K562 (cell line): ENCODE results near the gene CDC42BPB. TPM values are rescaled to one million over a fixed set of nuclear protein-coding genes. Genes with fewer than 3 reads are reported as not detected.
A peak's percentile ranks its signal among the peaks of the same experiment; 100 is the strongest.

ENCODE experiments used
- ATAC-seq: fragments of 200-7000 bp; cut with Tn5 transposase; 3 replicates; pipeline ENCODE4 v1.9.1; 2020; ENCODE audit warnings: moderate library complexity
- BruUV-seq: library from RNA; stranded (reverse); fragments of 400-500 nt; replicated peaks from 2 replicates; lab custom pipeline; 2021; lab: Mats Ljungman, UMichigan
- CTCF ChIA-PET: fragments of 300-600 bp; formaldehyde crosslinking; extraction: SDS; loops from one replicate; lab custom pipeline; 2021; ENCODE audit warnings: low intra/inter-chr PET ratio; lab: Yijun Ruan, JAX
- POLR2A ChIA-PET: fragments of 300-600, 350-650 bp; sonication (Branson Sonifier 250); formaldehyde crosslinking; extraction: SDS; loops from one replicate; lab custom pipeline; 2021; ENCODE audit warnings: antibody characterized with exemption, inconsistent platforms; lab: Yijun Ruan, JAX
- DNase-seq, 4 experiments: peaks; one replicate each; pipeline versions ENCODE4 v3.0.0 to v3.0.0-alpha.2; 2011 to 2018; ENCODE audit warnings: low spot score in 3 of 4, mixed read lengths in 3 of 4; ENCODE audit errors: extremely low read depth in 1 of 4
- FAIRE-seq: peaks from 2 replicates; lab custom pipeline; 2011; peaks lifted over from hg19 to GRCh38; lab: Jason Lieb, UNC
- H2AFZ ChIP-seq: 2 replicates; pipeline ENCODE4 v1.6.0; 2011; ENCODE audit warnings: low read depth, low read length, control low read depth, inconsistent platforms
- H3K27ac ChIP-seq: fragments of 200-600 bp; 3 replicates; pipeline ENCODE4 v1.8.0; 2011; ENCODE audit warnings: low read depth, mild to moderate bottlenecking, control low read depth, inconsistent platforms, low read length, moderate library complexity, mixed read lengths; ENCODE audit errors: extremely low read depth
- H3K27me3 ChIP-seq, 2 experiments: fragments of 300-600 bp in 1 of 2; 2 replicates in 1 of 2; 3 replicates in 1 of 2; pipeline versions ENCODE4 v1.6.0 to v1.8.0; 2011; ENCODE audit warnings: inconsistent platforms in 2 of 2, low read length in 2 of 2, mild to moderate bottlenecking in 1 of 2, mixed read lengths in 1 of 2, moderate library complexity in 1 of 2; ENCODE audit not compliant: control insufficient read depth in 2 of 2, insufficient read depth in 2 of 2
- H3K36me3 ChIP-seq: fragments of 300-600 bp; 3 replicates; pipeline ENCODE4 v1.8.0; 2011; ENCODE audit warnings: mild to moderate bottlenecking, low read length, inconsistent platforms; ENCODE audit not compliant: control insufficient read depth, insufficient read depth
- H3K4me1 ChIP-seq, 2 experiments: fragments of 200-600 bp in 1 of 2; replicated peaks in 1 of 2; 2 replicates in 1 of 2; 3 replicates in 1 of 2; pipeline versions ENCODE4 v1.5.1 to v1.8.0; 2011; ENCODE audit warnings: inconsistent platforms in 2 of 2, low read length in 2 of 2, mild to moderate bottlenecking in 1 of 2, mixed read lengths in 1 of 2, moderate library complexity in 1 of 2; ENCODE audit not compliant: control insufficient read depth in 2 of 2, insufficient read depth in 2 of 2
- H3K4me2 ChIP-seq: 2 replicates; pipeline ENCODE4 v1.6.1; 2011; ENCODE audit warnings: low read length, control low read depth, inconsistent platforms, mixed read lengths; ENCODE audit not compliant: insufficient read depth
- H3K4me3 ChIP-seq: fragments of 200-600 bp; sonication (generic), shearing (Covaris generic); 2 replicates; pipeline ENCODE4 v1.5.1; 2016; ENCODE audit warnings: control low read depth, inconsistent platforms
- H3K79me2 ChIP-seq: fragments of 200-600 bp; 3 replicates; pipeline ENCODE4 v1.8.0; 2011; ENCODE audit warnings: low read length, inconsistent platforms; ENCODE audit not compliant: control insufficient read depth, insufficient read depth
- H3K9ac ChIP-seq, 2 experiments: 2 replicates each; pipeline versions ENCODE4 v1.6.0 to v1.6.1; 2011; ENCODE audit warnings: low read depth in 2 of 2, low read length in 2 of 2, control low read depth in 1 of 2, inconsistent platforms in 1 of 2, mild to moderate bottlenecking in 1 of 2, mixed read lengths in 1 of 2; ENCODE audit not compliant: insufficient read depth in 1 of 2
- H3K9me1 ChIP-seq: one replicate; pipeline ENCODE4 v1.6.0; 2011; ENCODE audit warnings: inconsistent platforms, mild to moderate bottlenecking, low read length, moderate library complexity; ENCODE audit not compliant: control insufficient read depth, insufficient read depth
- H3K9me3 ChIP-seq: replicated peaks from 2 replicates; pipeline ENCODE4 v1.5.1; 2011; ENCODE audit warnings: low read depth, low read length, inconsistent platforms; ENCODE audit not compliant: control insufficient read depth, insufficient read depth
- H4K20me1 ChIP-seq: replicated peaks from 2 replicates; pipeline ENCODE4 v1.6.1; 2011; ENCODE audit warnings: low read length, inconsistent platforms, mixed read lengths; ENCODE audit not compliant: control insufficient read depth, insufficient read depth
- ADNP ChIP-seq: fragments of 200-800 bp; sonication (Bioruptor generic); IDR thresholded peaks from 2 replicates; pipeline ENCODE4 v1.6.1; 2016; ENCODE audit warnings: missing genetic modification characterization, missing compliant biosample characterization
- BRD4 ChIP-seq: fragments of 200-600 bp; sonication (generic); IDR thresholded peaks from 2 replicates; pipeline ENCODE4 v1.6.1; 2017; ENCODE audit warnings: inconsistent platforms
- CBFA2T3 ChIP-seq: fragments of 450-650 bp; IDR thresholded peaks from 2 replicates; pipeline ENCODE4 v1.6.1; 2017
- CBX1 ChIP-seq: sonication (generic); IDR thresholded peaks from 2 replicates; pipeline ENCODE4 v1.6.1; 2016; ENCODE audit warnings: antibody characterized with exemption, low read depth, mild to moderate bottlenecking
- CHD4 ChIP-seq: fragments of 200-600 bp; sonication (generic); IDR thresholded peaks from 3 replicates; pipeline ENCODE4 v1.6.1; 2012; ENCODE audit warnings: low read depth, mild to moderate bottlenecking, mixed read lengths, low read length, inconsistent platforms; ENCODE audit not compliant: insufficient read depth, insufficient replicate concordance, poor library complexity, severe bottlenecking
- HDAC1 ChIP-seq, 2 experiments: fragments of 450-650 bp; IDR thresholded peaks; 2 replicates each; pipeline ENCODE4 v1.6.1; 2016 to 2017; ENCODE audit warnings: inconsistent platforms in 1 of 2, mild to moderate bottlenecking in 1 of 2, moderate library complexity in 1 of 2
- IRF2 ChIP-seq: sonication (generic); formaldehyde crosslinking; IDR thresholded peaks from 2 replicates; pipeline ENCODE4 v1.8.1; 2022; ENCODE audit warnings: mild to moderate bottlenecking, missing genetic modification reagents
- KDM1A ChIP-seq, 2 experiments: fragments of 450-650 bp; IDR thresholded peaks; 2 replicates each; pipeline ENCODE4 v1.6.1; 2016; ENCODE audit warnings: mild to moderate bottlenecking in 2 of 2
- MEIS2 ChIP-seq: fragments of 450-650 bp; IDR thresholded peaks from 2 replicates; pipeline ENCODE4 v1.6.1; 2014; ENCODE audit warnings: mild to moderate bottlenecking; ENCODE audit not compliant: partially characterized antibody
- RBM25 ChIP-seq: fragments of 200-400 bp; formaldehyde crosslinking; IDR thresholded peaks from 2 replicates; pipeline ENCODE4 v1.6.1; 2018; ENCODE audit warnings: low read length, low read depth, moderate library complexity; ENCODE audit not compliant: severe bottlenecking
- RCOR1 ChIP-seq, 2 experiments: IDR thresholded peaks; 2 replicates each; pipeline ENCODE4 v1.6.1; 2012; ENCODE audit warnings: low read depth in 2 of 2, low read length in 2 of 2, borderline replicate concordance in 1 of 2, improper control_type of control experiment in 1 of 2
- SMARCA5 ChIP-seq: fragments of 450-650 bp; IDR thresholded peaks from 2 replicates; pipeline ENCODE4 v1.6.1; 2016
- WGBS: fragments of 100-300 bp; shearing (Covaris generic); methylation state at CpG from one replicate; pipeline ENCODE4 v1.1.6; 2016; ENCODE audit warnings: low coverage, mixed read lengths; ENCODE audit not compliant: insufficient coverage; ENCODE audit errors: missing lambda C conversion rate; 5-methylcytosine and 5-hydroxymethylcytosine counted together
- in situ Hi-C: fragments of 300-500 bp; cut with MboI; formaldehyde crosslinking; loops from 4 replicates; pipeline ENCODE4 v1.15.0; 2018; ENCODE audit warnings: inconsistent platforms, mixed read lengths
- intact Hi-C: fragments of 100-400 bp; cut with micrococcal nuclease; formaldehyde crosslinking; loops from 2 replicates; pipeline ENCODE4 v1.14.2; 2022
- polyA plus RNA-seq, 8 experiments: library from polyadenylated mRNA; depleted of rRNA in 4 of 8; stranded (reverse) in 5 of 8; unstranded in 3 of 8; fragments of >200 nt; fragmentation: Nextera tagmentation in 2 of 8; fragmentation: Illumina TruSeq in 1 of 8; extraction: Ambion mirVana in 2 of 8; extraction: Trizol in 1 of 8; gene quantifications; 2 replicates each; pipeline versions ENCODE4 v1.2.1 to v1.2.3, GENCODE V29; 2011 to 2014; ENCODE audit warnings: inconsistent platforms in 1 of 8, missing spikeins in 1 of 8
- total RNA-seq, 7 experiments: library from RNA; depleted of rRNA in 6 of 7; stranded (reverse); fragments of >200 nt in 6 of 7; fragmentation: Illumina TruSeq in 2 of 7; extraction: Trizol in 2 of 7; gene quantifications; 2 replicates each; pipeline versions ENCODE4 v1.2.1 to v1.2.3, GENCODE V29; 2011 to 2021; ENCODE audit warnings: low replicate concordance in 1 of 7
- TF ChIP-seq, protein P1 (sequence below): fragments of 450-650 bp; IDR thresholded peaks from 2 replicates; pipeline ENCODE4 v1.6.1; 2018; ENCODE audit not compliant: partially characterized antibody
- TF ChIP-seq, protein P2 (sequence below): sonication (generic); formaldehyde crosslinking; IDR thresholded peaks from 2 replicates; pipeline ENCODE4 v1.8.0; 2022; ENCODE audit warnings: missing genetic modification reagents, mild to moderate bottlenecking, moderate library complexity, borderline replicate concordance
- TF ChIP-seq, protein P3 (sequence below): sonication (generic); formaldehyde crosslinking; IDR thresholded peaks from 2 replicates; pipeline ENCODE4 v1.9.0; 2022; ENCODE audit warnings: mild to moderate bottlenecking, missing genetic modification reagents

The CDC42BPB gene
- total and polyA plus RNA-seq, 9 of the 15 experiments (the other 6 are each of a cell fraction or from before 2014, with no cell fraction given), result 0.07 to 24.3 (median 12.6) TPM

DNA sequence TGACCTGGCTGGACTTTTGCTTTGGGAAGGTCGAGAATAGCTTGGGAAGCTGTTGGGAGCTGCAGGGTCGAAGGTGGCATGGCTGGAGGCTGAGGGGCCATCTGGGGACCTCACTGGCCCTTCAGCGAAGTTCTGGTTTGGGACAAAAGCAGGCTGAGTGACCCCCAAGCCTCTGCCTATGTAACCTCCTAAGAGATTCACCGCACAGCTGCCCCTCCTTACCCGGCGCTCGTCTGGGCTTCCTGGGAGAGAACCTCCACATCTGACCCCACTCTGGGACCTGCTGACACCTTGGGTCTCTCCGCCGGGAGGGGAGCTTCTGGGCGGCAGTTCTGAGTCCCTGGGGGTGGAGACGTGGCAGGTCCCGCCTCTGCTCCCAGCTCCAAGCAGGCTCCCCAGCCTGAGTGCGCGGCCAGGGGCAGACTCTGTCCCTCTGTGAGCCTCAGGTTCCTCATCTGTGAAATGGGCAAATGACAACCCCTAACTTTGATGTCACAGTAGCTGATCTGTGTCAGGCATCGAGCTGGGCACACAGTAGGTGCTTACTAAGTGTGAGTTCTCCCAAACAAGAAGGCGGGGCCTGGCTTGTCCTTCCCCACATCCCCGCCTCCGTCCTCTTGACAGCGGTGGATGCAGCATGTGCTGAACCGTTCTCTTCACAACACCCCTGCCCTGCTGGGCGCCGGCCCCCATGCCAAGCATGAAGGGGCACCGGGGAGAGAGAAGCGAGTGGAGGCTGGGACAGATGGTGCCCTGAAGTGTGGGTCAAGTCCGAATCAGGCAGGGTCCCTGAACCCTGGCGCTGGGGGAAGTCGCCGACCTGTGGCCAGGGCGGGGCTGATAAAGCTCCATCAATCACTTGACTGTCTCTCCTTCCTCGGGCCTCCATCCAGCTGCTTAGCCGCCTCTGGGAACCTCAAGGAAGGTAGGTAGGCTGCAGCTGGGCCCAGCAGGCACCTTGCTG lies 40.9 kb upstream of the CDC42BPB start:
- no peaks in the 10 kb centered on the region for H3K9me3 ChIP-seq
- H3K4me1 ChIP-seq, result peaks cover 26 to 83% of the 10 kb centered on the region in 2 experiments
- intact Hi-C loops, result no loop called here
- peak overlapping the region; percentile 29 for H3K4me3 ChIP-seq
- ATAC-seq (peak; percentile 76), FAIRE-seq (peak; percentile 74), DNase-seq (peak; percentile 50 to 80 (median 54))
- peaks cover 11% of the 10 kb centered on the region; the same call in 2 of the 3 replicates for H3K79me2 ChIP-seq
- peak overlapping the region; percentile 85 for H3K4me2 ChIP-seq
- peaks cover 6% of the 10 kb centered on the region; the same call in 1 of the 3 replicates for H3K36me3 ChIP-seq
- peak overlapping the region; percentile 62 to 91 for H3K9ac ChIP-seq
- ChIA-PET POLR2A (interaction anchor here (0.5 to 2.0 kb wide), 2 partner anchors 11 to 429 kb away, joined by 3 to 7 read pairs; no protein-coding TSS in a partner anchor), CTCF (no interaction called here)
- H2AFZ ChIP-seq, result peak overlapping the region; percentile 94
- H3K27ac ChIP-seq, result peak overlapping the region; percentile 84; the same call in 2 of the 3 replicates
- H3K9me1 ChIP-seq, result no peaks in the 10 kb centered on the region
- in situ Hi-C loops, result no loop called here
- H4K20me1 ChIP-seq, result no peaks in the 10 kb centered on the region
- no TSS peak for BruUV-seq
- 23% methylated on average over 25 of the region's 31 CpGs for WGBS
- H3K27me3 ChIP-seq, result no peaks in the 10 kb centered on the region
- TF ChIP-seq ADNP (tag), result peak; percentile 85
- TF ChIP-seq KDM1A (IDR thresholded peaks at IDR 0.05), result peak; percentile 60 to 88
- TF ChIP-seq SMARCA5, result 0 out of 2 replicates have a peak, but pooled peaks have one; percentile 72
- TF ChIP-seq IRF2 (CRISPR knock-in tag), result no peak
- TF ChIP-seq, protein P1, sequence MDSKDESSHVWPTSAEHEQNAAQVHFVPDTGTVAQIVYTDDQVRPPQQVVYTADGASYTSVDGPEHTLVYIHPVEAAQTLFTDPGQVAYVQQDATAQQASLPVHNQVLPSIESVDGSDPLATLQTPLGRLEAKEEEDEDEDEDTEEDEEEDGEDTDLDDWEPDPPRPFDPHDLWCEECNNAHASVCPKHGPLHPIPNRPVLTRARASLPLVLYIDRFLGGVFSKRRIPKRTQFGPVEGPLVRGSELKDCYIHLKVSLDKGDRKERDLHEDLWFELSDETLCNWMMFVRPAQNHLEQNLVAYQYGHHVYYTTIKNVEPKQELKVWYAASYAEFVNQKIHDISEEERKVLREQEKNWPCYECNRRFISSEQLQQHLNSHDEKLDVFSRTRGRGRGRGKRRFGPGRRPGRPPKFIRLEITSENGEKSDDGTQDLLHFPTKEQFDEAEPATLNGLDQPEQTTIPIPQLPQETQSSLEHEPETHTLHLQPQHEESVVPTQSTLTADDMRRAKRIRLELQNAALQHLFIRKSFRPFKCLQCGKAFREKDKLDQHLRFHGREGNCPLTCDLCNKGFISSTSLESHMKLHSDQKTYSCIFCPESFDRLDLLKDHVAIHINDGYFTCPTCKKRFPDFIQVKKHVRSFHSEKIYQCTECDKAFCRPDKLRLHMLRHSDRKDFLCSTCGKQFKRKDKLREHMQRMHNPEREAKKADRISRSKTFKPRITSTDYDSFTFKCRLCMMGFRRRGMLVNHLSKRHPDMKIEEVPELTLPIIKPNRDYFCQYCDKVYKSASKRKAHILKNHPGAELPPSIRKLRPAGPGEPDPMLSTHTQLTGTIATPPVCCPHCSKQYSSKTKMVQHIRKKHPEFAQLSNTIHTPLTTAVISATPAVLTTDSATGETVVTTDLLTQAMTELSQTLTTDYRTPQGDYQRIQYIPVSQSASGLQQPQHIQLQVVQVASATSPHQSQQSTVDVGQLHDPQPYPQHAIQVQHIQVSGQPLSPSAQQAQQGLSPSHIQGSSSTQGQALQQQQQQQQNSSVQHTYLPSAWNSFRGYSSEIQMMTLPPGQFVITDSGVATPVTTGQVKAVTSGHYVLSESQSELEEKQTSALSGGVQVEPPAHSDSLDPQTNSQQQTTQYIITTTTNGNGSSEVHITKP, result peak; percentile 95
- TF ChIP-seq, protein P2, sequence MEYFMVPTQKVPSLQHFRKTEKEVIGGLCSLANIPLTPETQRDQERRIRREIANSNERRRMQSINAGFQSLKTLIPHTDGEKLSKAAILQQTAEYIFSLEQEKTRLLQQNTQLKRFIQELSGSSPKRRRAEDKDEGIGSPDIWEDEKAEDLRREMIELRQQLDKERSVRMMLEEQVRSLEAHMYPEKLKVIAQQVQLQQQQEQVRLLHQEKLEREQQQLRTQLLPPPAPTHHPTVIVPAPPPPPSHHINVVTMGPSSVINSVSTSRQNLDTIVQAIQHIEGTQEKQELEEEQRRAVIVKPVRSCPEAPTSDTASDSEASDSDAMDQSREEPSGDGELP, result peak; percentile 45; the same call in 1 of the 2 replicates
- peak; percentile 57 for TF ChIP-seq CHD4
- TF ChIP-seq, protein P3, sequence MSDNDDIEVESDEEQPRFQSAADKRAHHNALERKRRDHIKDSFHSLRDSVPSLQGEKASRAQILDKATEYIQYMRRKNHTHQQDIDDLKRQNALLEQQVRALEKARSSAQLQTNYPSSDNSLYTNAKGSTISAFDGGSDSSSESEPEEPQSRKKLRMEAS (CRISPR knock-in tag), result 0 out of 2 replicates have a peak, but pooled peaks have one; percentile 16
- TF ChIP-seq CBX1, result peak; percentile 51; the same call in 1 of the 2 replicates
- 0 out of 4 replicates have a peak, but pooled peaks of 1 of the 2 experiments have one; percentile 31 for TF ChIP-seq HDAC1 (IDR thresholded peaks at IDR 0.05)
- TF ChIP-seq RBM25, result peak; percentile 76
- no peak for TF ChIP-seq BRD4
- peak; percentile 30; the same call in 1 of the 2 replicates for TF ChIP-seq CBFA2T3
- peak in 1 of 2 experiments; percentile 28; a peak in 1 of 4 replicates for TF ChIP-seq RCOR1 (IDR thresholded peaks at IDR 0.05; ENCODE audit: borderline replicate concordance in 1 of 2, low read depth in 2 of 2, low read length in 2 of 2)
- TF ChIP-seq MEIS2, result peak; percentile 95
